IgD-negative memory B cell (primary cell): ENCODE results near the gene ZNF792. TPM values are rescaled to one million over a fixed set of nuclear protein-coding genes. Genes with fewer than 3 reads are reported as not detected.
"Not testable (repeated sequence)": the region's sequence is repeated elsewhere in the genome, so short reads cannot be mapped to it uniquely, and the experiment has no call there.

Experiments used
- H3K27ac Mint-ChIP-seq, 3 donors: one replicate each; pipeline ENCODE4 v1.8.0; 2020 to 2022; ENCODE audit warnings: mild to moderate bottlenecking in 3 of 3, mixed read lengths in 3 of 3, moderate library complexity in 1 of 3
- H3K27me3 Mint-ChIP-seq: one replicate; pipeline ENCODE4 v1.8.0; 2021; ENCODE audit warnings: mixed read lengths
- H3K36me3 Mint-ChIP-seq: one replicate; pipeline ENCODE4 v1.8.0; 2020; ENCODE audit warnings: mild to moderate bottlenecking, mixed read lengths
- H3K4me1 Mint-ChIP-seq, 3 donors: one replicate each; pipeline ENCODE4 v1.8.0; 2020 to 2022; ENCODE audit warnings: mixed read lengths in 3 of 3, mild to moderate bottlenecking in 1 of 3
- H3K4me3 Mint-ChIP-seq, 4 donors: one replicate each; pipeline ENCODE4 v1.8.0; 2020 to 2022; ENCODE audit warnings: mild to moderate bottlenecking in 4 of 4, mixed read lengths in 4 of 4, moderate library complexity in 3 of 4
- H3K9me3 Mint-ChIP-seq, 3 donors: one replicate each; pipeline ENCODE4 v1.8.0; 2020 to 2021; ENCODE audit warnings: mixed read lengths in 3 of 3, mild to moderate bottlenecking in 1 of 3
- polyA plus RNA-seq: library from polyadenylated mRNA; unstranded; fragments of 300-500 nt; fragmentation: Illumina TruSeq; gene quantifications from one replicate; pipeline ENCODE4 v1.2.3, GENCODE V29; 2021

Gene ZNF792
- polyA plus RNA-seq, 1 donor from 2014 or later = 8.9 TPM

DNA sequence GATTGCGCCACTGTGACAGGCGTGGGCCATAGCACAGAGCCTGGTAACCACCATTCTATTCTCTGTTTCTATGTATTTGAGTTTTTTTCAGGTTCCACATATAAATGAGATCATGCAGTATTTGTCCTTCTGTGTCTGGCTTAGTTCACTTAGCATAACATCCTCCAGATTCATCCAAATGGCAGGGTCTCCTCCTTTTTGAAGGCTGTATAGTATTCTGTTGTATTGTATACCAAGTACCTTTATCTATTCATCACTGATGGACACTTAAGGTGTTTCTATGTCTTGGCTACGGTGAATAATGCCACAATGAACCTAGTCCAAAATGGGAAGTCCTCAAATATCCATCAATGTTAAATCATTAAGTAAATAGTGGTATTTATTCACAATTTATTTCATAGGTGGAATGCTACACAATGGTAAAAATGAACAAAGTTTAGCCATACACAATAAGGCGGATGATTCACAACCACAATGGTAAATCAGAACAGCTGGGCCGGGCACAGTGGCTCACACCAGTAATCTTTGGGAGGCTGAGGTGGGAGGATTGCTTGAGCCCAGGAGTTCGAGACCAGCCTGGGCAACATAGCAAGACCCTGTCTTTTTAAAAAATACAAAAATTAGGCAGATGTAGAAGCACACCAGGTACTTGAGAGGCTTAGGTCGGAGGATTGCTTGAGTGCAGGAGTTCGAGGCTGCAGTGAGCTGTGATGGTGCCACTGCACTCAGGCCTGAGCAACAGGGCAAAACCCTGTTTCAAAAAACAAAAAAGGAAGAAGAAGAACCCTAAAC is 27.7 kb upstream of the ZNF792 start:
- no peaks in the 10 kb centered on the region for H3K9me3 Mint-ChIP-seq
- no peak overlapping the region for H3K4me3 Mint-ChIP-seq
- peaks cover 3% of the 10 kb centered on the region for H3K36me3 Mint-ChIP-seq
- H3K27me3 Mint-ChIP-seq = peaks cover 3% of the 10 kb centered on the region
- no peak overlapping the region for H3K27ac Mint-ChIP-seq
- H3K4me1 Mint-ChIP-seq = peaks cover 0 to 3% (median 0%) of the 10 kb centered on the region in 3 donors

DNA sequence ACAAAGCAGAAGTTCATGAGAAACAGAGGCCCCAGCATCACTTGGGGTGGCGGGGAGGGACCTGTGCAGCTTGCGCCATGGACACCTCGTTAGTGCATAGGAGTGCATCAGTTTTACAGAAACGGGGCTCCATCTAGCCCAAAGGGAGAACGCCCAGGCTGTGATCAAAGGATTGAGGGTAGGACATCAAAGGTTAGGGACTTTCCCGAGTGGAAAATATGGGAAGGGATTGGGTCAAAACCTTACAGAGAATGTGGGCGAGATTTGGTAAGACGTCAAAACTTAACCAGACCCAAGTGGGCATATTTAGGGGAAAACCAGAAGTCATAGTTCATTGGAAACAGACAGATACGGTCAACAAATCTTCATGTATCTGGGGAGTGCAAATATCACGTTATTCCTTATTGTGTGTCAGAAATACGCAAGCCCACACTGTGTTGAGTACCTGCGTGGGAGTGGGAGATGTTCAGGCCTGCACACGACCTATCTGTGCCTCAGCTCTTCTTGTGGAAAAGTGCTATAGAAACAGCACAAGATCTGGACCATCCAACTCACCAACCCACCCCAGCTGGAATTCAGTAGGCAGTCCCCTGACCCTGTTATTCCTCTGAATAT is 26.7 kb upstream of the ZNF792 start:
- Mint-ChIP-seq H3K4me3 (no peak overlapping the region), H3K36me3 (peaks cover 3% of the 10 kb centered on the region), H3K27ac (no peak overlapping the region), H3K9me3 (no peaks in the 10 kb centered on the region), H3K4me1 (peaks cover 0 to 5% (median 0%) of the 10 kb centered on the region in 3 donors), H3K27me3 (peaks cover 3% of the 10 kb centered on the region)

DNA sequence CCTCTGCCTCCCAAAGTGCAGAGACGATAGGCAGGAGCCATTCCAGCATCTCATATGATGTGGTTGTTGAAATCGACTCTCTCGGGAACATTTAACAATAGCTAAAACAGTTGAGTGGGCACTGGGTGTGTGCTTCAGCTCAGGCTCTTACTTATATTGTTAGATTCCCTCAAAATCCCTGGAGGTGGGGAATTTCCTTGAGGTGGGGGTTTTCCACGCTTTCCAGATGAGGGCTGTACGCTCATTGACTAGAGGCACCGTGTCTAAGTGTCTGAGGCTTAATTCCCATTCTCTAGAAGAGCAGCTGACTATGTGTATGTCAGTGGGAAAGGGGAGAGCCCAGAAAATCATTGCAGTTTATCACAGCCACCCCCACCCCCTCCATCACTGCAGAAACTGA is 25.3 kb upstream of the ZNF792 start:
- H3K36me3 Mint-ChIP-seq = peaks cover 3% of the 10 kb centered on the region
- peaks cover 0 to 7% (median 0%) of the 10 kb centered on the region in 3 donors for H3K4me1 Mint-ChIP-seq
- peaks cover 6% of the 10 kb centered on the region for H3K27me3 Mint-ChIP-seq
- no peak overlapping the region for H3K4me3 Mint-ChIP-seq
- H3K9me3 Mint-ChIP-seq = no peaks in the 10 kb centered on the region
- H3K27ac Mint-ChIP-seq = peak overlapping the region in 1 of 3 donors; percentile 16

DNA sequence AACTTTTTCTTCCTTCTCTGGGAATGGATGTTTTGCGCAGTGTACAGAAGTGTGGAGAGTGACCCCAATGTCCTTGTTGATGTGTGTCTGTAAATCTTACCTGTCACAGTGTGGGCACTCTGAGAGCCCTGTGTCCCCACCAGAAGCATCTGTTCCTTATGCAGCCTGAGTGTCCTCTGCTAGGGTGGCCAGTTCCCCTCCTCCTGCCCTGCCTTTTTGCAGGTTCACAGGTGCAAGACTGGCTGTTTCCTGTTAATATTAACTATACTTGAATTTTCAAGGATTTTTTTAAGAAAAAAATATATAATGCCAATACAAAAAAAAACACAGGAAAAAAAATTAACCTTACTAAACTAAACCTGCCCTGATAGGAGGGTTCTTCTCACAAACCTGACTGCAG is 24.1 kb upstream of the ZNF792 start:
- no peaks in the 10 kb centered on the region for H3K36me3 Mint-ChIP-seq
- no peak overlapping the region for H3K27ac Mint-ChIP-seq
- H3K27me3 Mint-ChIP-seq = peaks cover 6% of the 10 kb centered on the region
- H3K4me3 Mint-ChIP-seq = no peak overlapping the region
- peaks cover 0 to 7% (median 1%) of the 10 kb centered on the region in 3 donors for H3K4me1 Mint-ChIP-seq
- H3K9me3 Mint-ChIP-seq = no peaks in the 10 kb centered on the region

DNA sequence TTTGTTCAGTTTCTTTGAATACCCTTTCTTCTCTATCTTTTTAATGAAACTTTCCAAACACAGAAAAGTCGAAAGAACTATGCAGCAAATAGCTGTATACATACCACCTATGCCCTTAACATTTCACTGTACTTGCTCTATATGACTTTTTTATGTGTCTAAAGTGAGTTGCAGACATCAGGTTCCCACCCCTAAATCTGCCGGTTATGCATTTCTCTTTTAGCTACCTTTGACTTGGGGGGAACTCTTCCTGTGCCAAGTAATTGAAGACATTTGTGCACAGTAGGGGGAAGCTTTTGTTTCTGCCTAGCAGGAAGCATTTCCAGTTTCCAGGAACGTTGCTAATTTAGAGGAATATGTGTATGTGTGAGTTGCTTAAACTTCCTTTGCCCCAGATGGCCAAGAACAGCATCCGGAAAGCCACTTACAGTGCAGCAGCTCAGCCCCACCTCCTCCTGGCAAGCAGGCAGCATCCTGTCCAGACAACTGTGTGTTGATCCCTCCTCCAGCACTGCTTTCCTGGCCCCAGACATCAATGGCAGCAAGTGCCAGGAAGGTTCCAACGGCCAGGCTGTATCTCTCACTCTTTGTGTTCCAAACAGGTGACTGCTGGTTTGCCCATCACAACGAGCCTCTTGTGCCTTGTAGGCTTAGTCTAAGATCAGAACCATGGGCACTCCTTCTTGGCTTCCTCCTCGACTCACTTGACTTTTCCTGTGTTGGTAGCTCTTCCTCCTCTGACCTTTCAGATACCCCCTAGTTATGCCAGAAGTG is 21.4 kb upstream of the ZNF792 start:
- Mint-ChIP-seq H3K27ac (peak overlapping the region in 1 of 3 donors; percentile 14), H3K27me3 (peaks cover 7% of the 10 kb centered on the region), H3K9me3 (no peaks in the 10 kb centered on the region), H3K4me3 (no peak overlapping the region), H3K36me3 (no peaks in the 10 kb centered on the region), H3K4me1 (peaks cover 0 to 4% (median 1%) of the 10 kb centered on the region in 3 donors)

DNA sequence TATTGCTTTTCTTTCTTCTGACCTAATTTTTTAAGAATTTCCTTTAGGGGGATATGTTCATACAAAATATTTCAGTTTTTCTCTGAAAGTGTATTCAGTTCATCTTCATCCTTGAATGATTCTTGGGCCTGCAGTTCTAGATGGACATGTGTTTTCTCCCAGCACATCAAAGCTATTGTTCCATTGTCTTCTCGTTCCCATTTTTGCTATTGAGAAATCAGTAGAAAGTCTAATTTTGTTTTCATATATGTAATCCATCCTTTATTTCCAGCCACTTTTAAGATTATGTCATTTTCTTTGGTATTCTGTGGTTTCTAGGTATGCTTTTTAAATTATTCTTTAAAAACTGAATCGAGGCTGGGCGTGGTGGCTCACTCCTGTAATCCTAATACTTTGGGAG is 20.3 kb upstream of the ZNF792 start:
- Mint-ChIP-seq H3K4me1 (peaks cover 0 to 3% (median 1%) of the 10 kb centered on the region in 3 donors), H3K27ac (peak overlapping the region in 1 of 3 donors; percentile 24), H3K27me3 (peaks cover 17% of the 10 kb centered on the region), H3K4me3 (no peak overlapping the region), H3K36me3 (no peaks in the 10 kb centered on the region), H3K9me3 (no peaks in the 10 kb centered on the region)

DNA sequence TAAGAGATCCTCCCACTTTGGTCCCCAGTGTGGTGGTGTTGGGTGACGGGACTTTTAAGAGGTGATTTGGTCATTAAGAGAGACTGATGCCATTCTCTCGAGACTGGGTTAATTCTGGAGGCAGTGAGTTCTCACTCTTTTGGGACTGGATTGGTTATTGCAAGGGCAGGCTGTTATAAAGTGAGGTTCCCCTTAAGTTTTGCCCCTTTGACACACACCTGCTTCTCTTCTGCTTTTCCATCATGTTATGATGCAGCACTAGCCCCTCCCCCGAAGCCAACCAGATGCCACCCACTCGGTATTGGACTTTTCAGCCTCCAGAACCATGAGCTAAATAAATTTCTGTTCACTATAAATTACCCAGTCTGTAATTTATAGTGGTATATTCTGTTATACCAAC is 19.8 kb upstream of the ZNF792 start:
- Mint-ChIP-seq H3K36me3 (no peaks in the 10 kb centered on the region), H3K27ac (no peak overlapping the region), H3K9me3 (no peaks in the 10 kb centered on the region), H3K4me1 (peaks cover 0 to 3% (median 1%) of the 10 kb centered on the region in 3 donors), H3K4me3 (no peak overlapping the region), H3K27me3 (peaks cover 19% of the 10 kb centered on the region)

DNA sequence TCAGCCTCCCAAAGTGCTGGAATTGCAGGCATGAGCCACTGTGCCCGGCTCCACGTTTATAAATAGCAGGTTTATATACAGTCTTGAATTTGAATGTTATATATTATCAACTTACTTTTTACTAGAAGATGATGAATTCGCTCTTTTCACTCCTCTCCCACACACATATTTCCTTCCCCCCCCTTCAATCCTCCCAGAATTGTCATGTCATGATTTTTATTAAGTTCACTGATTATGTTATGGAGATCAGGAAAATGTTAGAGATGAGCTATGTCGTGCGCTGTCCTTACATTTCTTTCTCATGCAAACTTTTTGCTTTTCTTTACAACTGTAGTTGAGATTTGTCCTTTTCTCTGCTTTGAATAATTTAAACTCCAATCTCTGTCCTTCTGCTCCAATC is 18.2 kb upstream of the ZNF792 start:
- Mint-ChIP-seq H3K36me3 (no peaks in the 10 kb centered on the region), H3K4me3 (no peak overlapping the region), H3K27me3 (peaks cover 18% of the 10 kb centered on the region), H3K4me1 (peaks cover 0 to 3% (median 1%) of the 10 kb centered on the region in 3 donors), H3K27ac (peak overlapping the region in 1 of 3 donors; percentile 17), H3K9me3 (no peaks in the 10 kb centered on the region)

DNA sequence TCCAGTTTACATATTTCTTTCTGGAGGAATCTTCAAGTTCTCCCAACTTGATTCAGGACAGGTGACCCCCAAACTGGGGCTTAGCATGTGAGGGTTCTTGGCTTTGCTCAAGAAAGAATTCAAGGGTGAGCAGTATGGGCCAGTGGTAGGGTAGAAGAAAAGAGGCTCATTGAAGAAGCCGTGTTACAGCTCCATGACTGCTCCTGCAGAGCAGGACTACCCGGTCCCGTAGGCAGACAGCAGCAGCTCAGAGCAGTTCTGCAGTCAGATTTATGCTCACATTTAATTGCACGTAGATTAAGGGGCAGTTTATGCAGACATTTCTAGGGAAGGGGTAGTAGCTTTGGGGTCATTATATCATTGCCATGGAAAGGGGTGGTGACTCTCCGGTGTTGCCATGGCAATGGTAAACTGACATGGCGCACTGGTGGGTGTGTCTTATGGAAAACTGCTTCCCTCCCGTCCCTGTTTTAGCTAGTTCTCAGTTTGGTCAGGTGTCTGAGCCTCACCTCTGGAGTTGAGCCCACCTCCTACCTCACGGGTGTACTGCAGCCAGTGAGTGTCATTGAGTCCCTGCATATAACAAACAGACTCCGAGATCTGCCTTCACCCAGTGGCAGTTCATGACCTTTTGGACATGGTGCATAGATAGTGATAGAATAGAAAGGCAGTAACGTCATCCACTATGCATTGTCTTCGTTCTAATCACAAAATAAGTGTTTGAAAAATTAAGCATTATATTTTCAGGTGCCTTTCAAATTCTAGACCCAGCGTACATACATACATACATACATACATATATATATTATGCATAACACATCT is 16.0 kb upstream of the ZNF792 start:
- no peaks in the 10 kb centered on the region for H3K36me3 Mint-ChIP-seq
- H3K9me3 Mint-ChIP-seq = peaks cover 0 to 3% (median 0%) of the 10 kb centered on the region in 3 donors

DNA sequence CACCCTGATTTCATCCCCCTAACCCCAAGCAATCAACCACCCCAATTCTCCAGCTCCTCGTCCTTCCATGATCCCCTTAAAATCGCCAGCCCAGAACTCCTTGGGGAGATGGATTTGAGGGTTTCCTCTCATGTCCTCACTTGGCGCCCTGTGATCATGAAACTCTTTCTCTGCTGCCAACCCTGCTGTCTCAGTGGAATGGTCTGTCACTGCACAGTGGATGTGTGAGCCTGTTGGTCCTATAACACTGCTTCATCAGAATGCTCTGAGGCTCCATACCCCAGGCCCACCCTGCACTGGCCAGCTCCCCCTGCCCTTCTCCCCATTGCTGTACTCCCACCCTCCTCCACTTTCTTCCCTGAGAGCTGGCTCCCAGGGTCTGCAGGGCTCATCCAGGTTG is 12.6 kb upstream of the ZNF792 start:
- Mint-ChIP-seq H3K4me3 (no peak overlapping the region), H3K27ac (no peak overlapping the region), H3K4me1 (peaks cover 4 to 6% (median 6%) of the 10 kb centered on the region in 3 donors), H3K9me3 (peaks cover 0 to 3% (median 0%) of the 10 kb centered on the region in 3 donors), H3K27me3 (peaks cover 17% of the 10 kb centered on the region), H3K36me3 (no peaks in the 10 kb centered on the region)

More for the DNA sequence above, 16.0 kb upstream of the ZNF792 start:
- H3K27ac Mint-ChIP-seq = no peak overlapping the region
- H3K4me3 Mint-ChIP-seq = no peak overlapping the region
- peaks cover 15% of the 10 kb centered on the region for H3K27me3 Mint-ChIP-seq
- peaks cover 0 to 1% (median 0%) of the 10 kb centered on the region in 3 donors for H3K4me1 Mint-ChIP-seq

DNA sequence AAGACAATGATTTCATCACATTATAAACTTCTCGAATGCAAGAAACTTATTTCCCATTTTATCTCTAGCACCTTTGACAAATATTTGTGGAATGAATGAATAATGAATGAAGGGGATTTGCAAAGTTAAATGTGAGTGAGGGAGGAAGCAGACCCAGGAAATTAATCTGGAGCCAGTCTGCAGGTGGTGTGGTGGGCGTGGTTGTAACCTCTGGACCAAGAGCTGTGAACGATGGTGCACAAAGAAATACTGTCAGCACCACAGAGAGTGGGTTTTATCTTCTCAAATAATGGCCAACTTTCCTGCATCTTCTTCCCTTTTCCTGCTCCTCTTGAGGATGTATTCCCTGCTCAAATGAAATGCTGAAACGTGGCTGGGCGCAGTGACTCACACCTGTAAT is 11.0 kb upstream of the ZNF792 start:
- Mint-ChIP-seq H3K4me3 (peak overlapping the region in 1 of 4 donors; percentile 39), H3K36me3 (peaks cover 2% of the 10 kb centered on the region), H3K27me3 (peaks cover 16% of the 10 kb centered on the region), H3K27ac (peak overlapping the region in 1 of 3 donors; percentile 64), H3K4me1 (peaks cover 4 to 6% (median 6%) of the 10 kb centered on the region in 3 donors), H3K9me3 (peaks cover 0 to 3% (median 0%) of the 10 kb centered on the region in 3 donors)

DNA sequence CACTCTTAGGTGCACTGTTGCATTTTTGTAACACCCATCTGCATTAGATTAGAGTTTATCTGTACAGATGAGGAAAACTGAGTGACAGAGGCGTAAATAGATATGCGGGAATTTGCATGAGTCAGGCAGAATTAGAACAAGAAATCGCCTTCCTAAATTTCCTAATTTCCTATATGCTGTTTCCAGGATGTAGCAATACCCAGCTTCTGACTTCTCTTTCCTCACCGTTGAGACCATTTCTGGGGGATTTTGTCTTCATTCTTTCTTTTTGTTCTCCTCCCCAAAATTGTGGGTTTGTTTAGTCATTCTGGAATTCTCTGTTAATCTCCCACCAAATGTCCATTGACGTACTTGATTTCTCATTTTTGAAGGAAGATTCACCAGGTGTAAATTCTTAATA is 10.6 kb upstream of the ZNF792 start:
- Mint-ChIP-seq H3K27ac (peak overlapping the region in 1 of 3 donors; percentile 64), H3K36me3 (peaks cover 2% of the 10 kb centered on the region), H3K4me3 (no peak overlapping the region), H3K9me3 (peaks cover 0 to 3% (median 0%) of the 10 kb centered on the region in 3 donors), H3K27me3 (peaks cover 12% of the 10 kb centered on the region), H3K4me1 (peaks cover 4 to 6% (median 6%) of the 10 kb centered on the region in 3 donors)

DNA sequence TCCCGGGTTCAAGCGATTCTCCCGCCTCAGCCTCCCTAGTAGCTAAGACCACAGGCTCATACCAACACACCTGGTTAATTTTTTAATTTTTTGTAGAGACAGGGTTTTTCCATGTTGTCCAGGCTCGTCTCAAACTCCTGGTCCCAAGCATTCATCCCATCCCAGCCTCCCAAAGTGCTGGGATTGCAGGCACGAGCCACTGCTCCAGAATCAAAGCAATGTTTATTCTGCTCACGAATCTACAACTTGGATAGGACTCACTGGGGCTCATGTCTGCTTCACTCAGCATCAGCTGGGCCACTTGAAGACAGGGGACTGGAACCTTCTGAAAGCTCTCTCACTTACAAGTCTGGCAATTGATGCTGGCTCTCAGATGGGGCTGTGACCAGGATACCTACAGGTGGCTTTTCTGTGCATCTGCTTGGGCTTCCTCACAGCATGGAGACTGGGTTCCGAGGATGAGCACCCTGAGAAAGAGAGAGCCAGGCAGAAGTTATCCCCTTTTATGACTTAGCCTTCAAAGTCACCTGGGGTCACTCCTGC is 8.2 kb upstream of the ZNF792 start:
- Mint-ChIP-seq H3K4me1 (peaks cover 4 to 6% (median 6%) of the 10 kb centered on the region in 3 donors), H3K36me3 (peaks cover 2% of the 10 kb centered on the region), H3K27me3 (peaks cover 10% of the 10 kb centered on the region), H3K27ac (no peak overlapping the region), H3K4me3 (no peak overlapping the region), H3K9me3 (peaks cover 4 to 8% (median 8%) of the 10 kb centered on the region in 3 donors)

DNA sequence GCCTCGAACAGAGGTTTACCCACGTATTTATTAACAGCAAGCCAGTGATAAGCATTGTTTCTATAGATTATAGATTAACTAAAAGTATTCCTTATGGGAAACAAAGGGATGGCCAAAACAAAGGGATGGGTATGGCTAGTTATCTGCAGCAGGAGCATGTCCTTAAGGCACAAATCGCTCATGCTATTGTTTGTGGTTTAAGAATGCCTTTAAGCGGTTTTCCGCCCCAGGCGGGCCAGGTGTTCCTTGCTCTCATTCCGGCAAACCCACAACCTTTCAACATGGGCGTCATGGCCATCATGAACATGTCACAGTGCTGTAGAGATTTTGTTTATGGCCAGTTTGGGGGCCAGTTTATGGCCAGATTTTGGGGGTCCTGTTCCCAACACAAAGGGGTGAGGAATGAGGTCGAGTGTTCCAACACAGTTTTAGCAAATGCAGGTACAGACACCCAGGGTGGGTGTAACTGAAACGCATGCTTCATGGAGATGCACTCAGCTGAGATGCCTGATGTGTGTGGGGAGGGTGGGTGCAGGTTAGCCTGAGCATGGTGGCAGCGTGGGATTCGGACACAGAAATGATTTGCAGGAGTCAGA is 6.3 kb upstream of the ZNF792 start:
- H3K4me3 Mint-ChIP-seq = peak overlapping the region in 1 of 4 donors; percentile 13
- H3K27me3 Mint-ChIP-seq, H3K27ac Mint-ChIP-seq, H3K4me1 Mint-ChIP-seq, H3K36me3 Mint-ChIP-seq: not testable (repeated sequence)
- peaks cover 4 to 11% (median 5%) of the 10 kb centered on the region in 3 donors for H3K9me3 Mint-ChIP-seq
